Astrocyte of the spinal cord (primary cell): ENCODE results near the gene CUBN.

Experiments
- DNase-seq: peaks from one replicate; pipeline ENCODE4 v3.0.0; 2011; ENCODE audit warnings: low read depth, low spot score
- H3K4me3 ChIP-seq: 2 replicates; pipeline ENCODE4 v1.5.1; 2011; ENCODE audit warnings: low read depth, mild to moderate bottlenecking, low read length, moderate library complexity
- CTCF ChIP-seq: IDR thresholded peaks from 2 replicates; pipeline ENCODE4 v1.5.1; 2012; ENCODE audit warnings: low read depth, mild to moderate bottlenecking, low read length, inconsistent platforms
- in situ Hi-C: cut with HindIII; loops from 2 replicates; pipeline ENCODE4 v1.10.0; 2017; ENCODE audit warnings: low sequenced_read_pairs

The CUBN gene

GRCh38 chr10:16789765-16790164 lies 339.8 kb downstream of the CUBN start:
- no peak for DNase-seq
- no peak overlapping the region for H3K4me3 ChIP-seq
- TF ChIP-seq CTCF = no peak
- in situ Hi-C loops = no loop called here

GRCh38 chr10:16789261-16789660 lies 340.4 kb downstream of the CUBN start:
- in situ Hi-C loops = no loop called here
- H3K4me3 ChIP-seq = no peak overlapping the region
- no peak for TF ChIP-seq CTCF
- DNase-seq = no peak

- H3K4me3 ChIP-seq = no peak overlapping the region
- no peak for DNase-seq
- no peak for TF ChIP-seq CTCF
- in situ Hi-C loops = no loop called here
Measured at GRCh38 chr10:16788778-16789177, 340.8 kb downstream of the CUBN start.

DNA sequence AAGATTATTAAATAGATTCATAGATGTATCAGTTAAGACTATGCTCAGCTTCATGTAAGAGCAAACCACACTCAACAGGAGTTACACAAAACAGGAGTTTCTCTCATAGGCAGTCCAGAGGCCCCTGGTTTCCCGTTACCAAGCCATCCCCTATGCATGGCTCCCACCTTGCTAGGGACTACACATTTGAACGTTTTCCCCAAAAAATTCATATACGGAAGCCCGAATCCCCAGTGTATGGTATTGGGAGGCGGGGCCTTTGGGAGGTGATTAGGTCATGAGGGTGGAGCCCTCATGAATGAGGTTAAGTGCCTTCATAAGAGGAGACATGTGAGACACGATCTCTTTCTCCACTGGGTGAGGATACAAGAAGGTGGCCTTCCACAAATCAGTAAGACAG lies 341.5 kb downstream of the CUBN start:
- in situ Hi-C loops = no loop called here
- no peak overlapping the region for H3K4me3 ChIP-seq
- DNase-seq = no peak
- TF ChIP-seq CTCF = no peak

DNA sequence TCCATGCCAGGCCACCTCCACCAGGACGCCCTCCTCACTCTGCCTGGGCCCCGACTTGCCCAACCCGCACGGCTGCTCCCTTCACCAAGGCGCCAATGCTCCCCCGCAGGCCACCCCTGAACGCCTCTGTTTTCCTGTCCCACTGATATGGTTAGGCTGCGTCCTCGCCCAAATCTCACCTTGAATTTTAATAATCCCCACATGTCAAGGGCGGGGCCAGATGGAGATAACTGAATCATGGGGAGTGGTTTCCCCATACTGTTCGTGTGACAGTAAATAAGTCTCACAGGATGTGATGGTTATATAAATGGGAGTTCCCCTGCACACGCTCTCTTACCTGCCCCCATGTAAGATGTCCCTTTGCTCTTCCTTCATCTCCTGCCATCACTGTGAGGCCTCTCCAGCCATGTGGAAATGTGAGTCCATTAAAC lies 342.2 kb downstream of the CUBN start:
- H3K4me3 ChIP-seq = no peak overlapping the region
- no peak for TF ChIP-seq CTCF
- no peak for DNase-seq
- in situ Hi-C loops = no loop called here

- in situ Hi-C loops = no loop called here
Measured at GRCh38 chr10:16780338-16780880, 349.2 kb downstream of the CUBN start.

More at GRCh38 chr10:16780338-16780880, 349.2 kb downstream of the CUBN start:
- H3K4me3 ChIP-seq = no peak overlapping the region
- no peak for TF ChIP-seq CTCF
- no peak for DNase-seq
